ENCODE data around the gene KPNB1. TPM values are rescaled to one million over a fixed set of nuclear protein-coding genes. Genes with fewer than 3 reads are reported as not detected.

Gene KPNB1
- total and polyA plus RNA-seq, 2 of the 8 experiments (the other 6 are each of a cell fraction or from before 2014, with no cell fraction given), result 171 to 625 TPM

DNA sequence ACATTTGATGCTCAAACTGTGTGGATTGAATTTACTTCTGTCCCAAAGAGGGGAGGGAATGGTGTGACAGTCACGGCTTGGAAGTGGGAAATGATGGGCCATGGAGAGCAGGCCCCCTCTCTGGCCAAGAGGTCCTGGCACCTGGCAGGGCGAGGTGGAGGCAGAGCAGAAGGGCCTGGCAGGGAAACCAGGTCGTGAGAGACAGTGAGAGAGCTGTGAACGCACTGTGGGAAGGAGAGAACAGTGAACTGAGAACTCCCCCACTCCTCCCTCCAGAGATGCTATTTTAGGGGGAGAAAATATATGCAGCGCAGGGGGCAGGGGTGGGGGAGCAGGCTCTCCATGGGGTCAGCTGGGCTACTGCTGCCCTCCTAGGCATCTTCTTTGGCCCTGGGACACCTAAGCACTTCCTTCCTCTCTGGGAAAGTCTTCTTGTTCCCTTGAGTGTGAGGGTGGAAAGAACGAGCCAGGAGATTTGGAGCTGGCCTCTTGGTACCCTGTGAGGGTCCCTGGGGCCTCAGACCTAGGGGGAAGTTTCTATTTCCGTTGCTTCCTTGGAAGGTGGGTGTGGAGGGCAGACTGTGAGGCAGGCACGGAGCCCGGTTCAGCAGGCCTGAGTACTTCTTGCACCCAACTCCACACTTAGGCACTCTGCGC lies 66.1 kb downstream of the KPNB1 start:
- Histone ChIP-seq H3K4me1 (replicated peaks in 1 of 4; ENCODE audit: control insufficient read depth in 3 of 4, insufficient read depth in 4 of 4, low read length in 3 of 4) (peaks cover 0 to 22% (median 8%) of the 10 kb centered on the region in 4 experiments; a peak in 6 of 7 replicates), H3K56ac (replicated peaks; ENCODE audit: insufficient read length, low read depth, low read length) (no peak overlapping the region), H3K79me2 (ENCODE audit: control insufficient read depth in 1 of 2, insufficient read depth in 2 of 2, low read length in 2 of 2) (no peaks in the 10 kb centered on the region), H4K91ac (replicated peaks; ENCODE audit: insufficient read length, low read length) (no peak overlapping the region), H3K23ac (ENCODE audit: insufficient read length) (no peak overlapping the region), H2AFZ (ENCODE audit: low read length) (no peak overlapping the region), H3K23me2 (ENCODE audit: low read depth, low read length) (no peaks in the 10 kb centered on the region), H3K27me3 (replicated peaks in 1 of 4; ENCODE audit: control insufficient read depth in 3 of 4, extremely low read depth in 1 of 4, insufficient read depth in 3 of 4, low read length in 3 of 4) (peaks cover 0 to 10% (median 8%) of the 10 kb centered on the region in 4 experiments; a peak in 5 of 7 replicates), H2BK12ac (ENCODE audit: low read depth, low read length) (no peak overlapping the region), H3K14ac (ENCODE audit: insufficient read length) (no peak overlapping the region), H3K79me1 (ENCODE audit: low read depth, low read length) (no peaks in the 10 kb centered on the region), H2BK5ac (ENCODE audit: low read depth, low read length) (no peak overlapping the region), H2BK15ac (ENCODE audit: low read length) (no peak overlapping the region), H3K36me3 (ENCODE audit: control insufficient read depth in 2 of 4, insufficient read depth in 4 of 4, low read length in 3 of 4) (no peaks in the 10 kb centered on the region), H3K27ac (ENCODE audit: low read depth, low read length) (no peak overlapping the region), H3K18ac (ENCODE audit: extremely low read depth, low read length) (no peak overlapping the region), H4K5ac (ENCODE audit: insufficient read length, low read depth, low read length) (no peak overlapping the region), H3K9me3 (ENCODE audit: insufficient read depth in 2 of 2, low read depth in 1 of 2, low read length in 1 of 2) (no peaks in the 10 kb centered on the region), H2BK120ac (replicated peaks; ENCODE audit: low read depth, low read length) (no peak overlapping the region), H3K4ac (replicated peaks; ENCODE audit: insufficient read length, low read depth, low read length) (no peak overlapping the region), H4K8ac (ENCODE audit: extremely low read depth, insufficient read depth, low read length) (no peak overlapping the region), H3K9ac (replicated peaks in 1 of 4; ENCODE audit: extremely low read depth in 1 of 4, low read depth in 3 of 4, low read length in 3 of 4) (no peak overlapping the region), H2BK20ac (ENCODE audit: low read length) (no peak overlapping the region), H2AK5ac (ENCODE audit: low read depth, low read length) (no peak overlapping the region), H4K20me1 (replicated peaks in 1 of 2; ENCODE audit: control insufficient read depth in 1 of 2, insufficient read depth in 2 of 2, low read length in 2 of 2) (no peaks in the 10 kb centered on the region), H3K4me3 (ENCODE audit: extremely low read depth in 1 of 4, insufficient read depth in 2 of 4, low read depth in 3 of 4, low read length in 4 of 4) (no peak overlapping the region), H3K4me2 (ENCODE audit: insufficient read depth in 1 of 2, low read depth in 2 of 2, low read length in 2 of 2) (no peak overlapping the region)
- WGBS, 2 experiments (ENCODE audit: extremely low coverage in 1 of 2, insufficient coverage in 1 of 2, insufficient read length in 1 of 2, insufficient replicate concordance in 2 of 2, low coverage in 1 of 2, low lambda C conversion rate in 2 of 2, missing lambda C conversion rate in 1 of 2), result 91% methylated on average over 9 of the region's 10 CpGs; no CpG with 5 or more reads in 1 of the 2 experiments
- CTCF ChIA-PET (ENCODE audit: partially characterized antibody), result interaction anchor here (0.6 to 8.3 kb wide), 7 partner anchors 8 to 52 kb away, joined by 3 to 179 read pairs (median 3); partner anchors contain the start of genes TBKBP1 and TBX21
- FAIRE-seq (no peak), DNase-seq (ENCODE audit: low read depth in 1 of 2, low spot score in 2 of 2) (no peak)
- POLR2A ChIA-PET (ENCODE audit: partially characterized antibody), result interaction anchor here (1.9 kb wide), 1 partner anchor 28 kb away, joined by 6 read pairs; no protein-coding TSS in a partner anchor
